Subcutaneous adipose tissue (tissue), 4 donors: ENCODE measurements around the gene KRT73. TPM values are rescaled to one million over a fixed set of nuclear protein-coding genes. Genes with fewer than 3 reads are reported as not detected.

Experiments
- CTCF ChIP-seq: fragments of 450-650 bp; IDR thresholded peaks from one replicate; pipeline ENCODE4 v1.5.1; 2016; ENCODE audit warnings: low read depth, mild to moderate bottlenecking, control low read depth, antibody characterized with exemption, moderate library complexity
- total RNA-seq, 4 donors: library from RNA; depleted of rRNA; stranded (reverse); fragments of >200 nt; gene quantifications; one replicate each; pipeline ENCODE4 v1.1.0, GENCODE V29; 2016

KRT73 gene
- total RNA-seq, 4 donors from 2014 or later: not detected

- no peak for TF ChIP-seq CTCF
Measured at GRCh38 chr12:52612431-52613383, 5.7 kb downstream of the KRT73 start.

GRCh38 chr12:52611080-52611468 is 7.3 kb downstream of the KRT73 start:
- TF ChIP-seq CTCF: no peak

GRCh38 chr12:52608826-52609630 is 9.3 kb downstream of the KRT73 start:
- TF ChIP-seq CTCF: no peak

- no peak for TF ChIP-seq CTCF
Measured at GRCh38 chr12:52608161-52608560, 10.2 kb downstream of the KRT73 start.

- no peak for TF ChIP-seq CTCF
Measured at GRCh38 chr12:52607314-52607713, 11.0 kb downstream of the KRT73 start.

GRCh38 chr12:52606581-52607218 is 11.7 kb downstream of the KRT73 start:
- TF ChIP-seq CTCF: no peak

GRCh38 chr12:52606096-52606495 is 12.3 kb downstream of the KRT73 start:
- TF ChIP-seq CTCF: no peak
